Measurements from ENCODE around the gene SMDT1.

The SMDT1 gene

DNA sequence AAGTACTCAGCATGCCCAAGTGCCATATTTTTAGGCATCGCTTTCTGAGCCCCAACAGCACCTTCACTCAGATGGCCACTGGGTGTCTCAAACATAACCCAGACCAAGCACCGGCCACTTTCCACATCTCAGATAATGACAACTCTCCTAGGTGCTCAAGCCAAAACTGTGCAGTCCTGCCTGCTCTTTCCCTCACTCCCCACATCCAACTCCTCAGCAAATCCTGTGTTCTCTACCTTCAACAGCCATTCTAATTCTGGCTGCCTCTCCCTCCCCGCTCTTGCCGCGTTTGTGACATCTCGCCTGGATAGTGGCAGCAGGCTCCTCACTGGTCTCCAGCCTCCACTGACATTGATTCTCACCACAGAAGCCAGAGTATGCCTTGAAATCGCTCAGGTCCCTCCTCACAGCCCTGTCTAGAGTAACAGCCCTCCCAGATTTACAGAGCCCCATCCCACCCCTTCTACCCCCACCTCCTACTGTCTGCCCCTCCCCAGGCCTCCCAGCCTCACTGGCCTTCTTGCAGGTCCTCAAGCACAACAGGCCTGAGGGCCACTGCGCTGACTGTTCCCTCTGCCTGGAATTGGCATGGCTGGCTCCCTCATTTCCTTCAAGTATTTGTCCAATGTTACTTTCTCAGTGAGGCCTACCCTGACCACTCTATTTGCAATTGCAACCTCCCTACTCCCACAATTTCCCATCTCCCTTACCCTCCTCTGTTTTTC is 6.7 kb upstream of the SMDT1 start:
- peak overlapping the region; percentile 65 to 79 (median 69) for H3K4me3 Mint-ChIP-seq
- TF ChIP-seq, protein P1, sequence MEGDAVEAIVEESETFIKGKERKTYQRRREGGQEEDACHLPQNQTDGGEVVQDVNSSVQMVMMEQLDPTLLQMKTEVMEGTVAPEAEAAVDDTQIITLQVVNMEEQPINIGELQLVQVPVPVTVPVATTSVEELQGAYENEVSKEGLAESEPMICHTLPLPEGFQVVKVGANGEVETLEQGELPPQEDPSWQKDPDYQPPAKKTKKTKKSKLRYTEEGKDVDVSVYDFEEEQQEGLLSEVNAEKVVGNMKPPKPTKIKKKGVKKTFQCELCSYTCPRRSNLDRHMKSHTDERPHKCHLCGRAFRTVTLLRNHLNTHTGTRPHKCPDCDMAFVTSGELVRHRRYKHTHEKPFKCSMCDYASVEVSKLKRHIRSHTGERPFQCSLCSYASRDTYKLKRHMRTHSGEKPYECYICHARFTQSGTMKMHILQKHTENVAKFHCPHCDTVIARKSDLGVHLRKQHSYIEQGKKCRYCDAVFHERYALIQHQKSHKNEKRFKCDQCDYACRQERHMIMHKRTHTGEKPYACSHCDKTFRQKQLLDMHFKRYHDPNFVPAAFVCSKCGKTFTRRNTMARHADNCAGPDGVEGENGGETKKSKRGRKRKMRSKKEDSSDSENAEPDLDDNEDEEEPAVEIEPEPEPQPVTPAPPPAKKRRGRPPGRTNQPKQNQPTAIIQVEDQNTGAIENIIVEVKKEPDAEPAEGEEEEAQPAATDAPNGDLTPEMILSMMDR (IDR thresholded peaks at IDR 0.05; ENCODE audit: unreplicated experiment in 3 of 3), result no peak
- no peaks in the 10 kb centered on the region for H3K27me3 Mint-ChIP-seq (ENCODE audit: low read depth)
- H3K27ac Mint-ChIP-seq, result peak overlapping the region; percentile 49 to 92 (median 63)
- H3K36me3 Mint-ChIP-seq (ENCODE audit: low read depth), result no peaks in the 10 kb centered on the region
- no peaks in the 10 kb centered on the region for H3K9me3 Mint-ChIP-seq
- peaks cover 39% of the 10 kb centered on the region for H3K4me1 Mint-ChIP-seq

GRCh38 chr22:42073621-42074041 is 5.9 kb upstream of the SMDT1 start:
- Mint-ChIP-seq H3K27me3 (ENCODE audit: low read depth) (no peaks in the 10 kb centered on the region), H3K36me3 (ENCODE audit: low read depth) (no peaks in the 10 kb centered on the region), H3K4me3 (peak overlapping the region in 1 of 3 experiments; percentile 69), H3K4me1 (peaks cover 44% of the 10 kb centered on the region), H3K27ac (peak overlapping the region; percentile 49 to 92 (median 63)), H3K9me3 (no peaks in the 10 kb centered on the region)
- TF ChIP-seq, protein P1 (IDR thresholded peaks at IDR 0.05; ENCODE audit: unreplicated experiment in 3 of 3), result no peak

DNA sequence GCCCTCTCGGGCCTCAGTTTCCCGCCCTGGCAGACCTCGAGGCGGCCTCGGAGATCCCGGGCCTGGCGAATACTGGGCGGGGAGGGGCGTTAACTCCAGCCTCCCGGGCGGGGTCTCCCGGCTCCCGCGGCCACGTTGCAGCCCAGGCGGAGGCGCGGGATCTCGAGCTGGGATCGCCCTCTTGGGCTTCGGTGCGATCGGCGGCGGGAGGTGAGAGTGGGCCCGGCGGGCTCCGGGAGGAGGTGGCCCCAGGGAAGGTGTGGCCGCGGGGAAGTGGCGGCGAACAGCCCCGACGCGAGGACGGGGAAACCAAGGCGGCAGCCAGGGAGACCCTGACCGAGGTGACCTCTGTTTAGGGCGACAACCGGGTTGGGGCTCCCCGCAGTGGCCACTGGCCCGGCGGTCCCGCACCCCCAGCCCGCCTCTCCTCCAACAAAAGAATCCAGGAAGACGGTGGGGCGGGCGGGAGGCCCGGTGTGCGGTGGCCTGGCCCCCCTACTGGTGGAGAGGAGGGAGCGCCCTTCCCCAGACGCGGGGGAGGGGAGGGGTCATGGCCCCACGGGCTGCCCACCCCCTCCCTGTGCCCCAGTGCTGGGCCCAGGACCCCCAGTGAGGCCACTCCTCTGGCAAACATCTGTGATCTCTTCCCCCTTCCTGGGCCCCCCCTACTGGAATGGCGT is 5.2 kb upstream of the SMDT1 start, which contains the start of gene PHETA2:
Gene PHETA2, plus strand, starts transcription at position 117 of the 680 bp plus-strand sequence. CDS start 3,046 bp downstream, outside the sequence.
- no peaks in the 10 kb centered on the region for H3K27me3 Mint-ChIP-seq (ENCODE audit: low read depth)

GRCh38 chr22:42074846-42075676 is 4.4 kb upstream of the SMDT1 start:
- Mint-ChIP-seq H3K27ac (peak overlapping the region; percentile 63 to 84 (median 76)), H3K4me1 (peaks cover 56% of the 10 kb centered on the region), H3K36me3 (ENCODE audit: low read depth) (no peaks in the 10 kb centered on the region), H3K27me3 (ENCODE audit: low read depth) (no peaks in the 10 kb centered on the region), H3K4me3 (peak overlapping the region in 2 of 3 experiments; percentile 43 to 58), H3K9me3 (no peaks in the 10 kb centered on the region)
- TF ChIP-seq, protein P1 (IDR thresholded peaks at IDR 0.05; ENCODE audit: unreplicated experiment in 3 of 3), result no peak

More for the DNA sequence above, 5.2 kb upstream of the SMDT1 start, which contains the start of gene PHETA2:
- H3K4me1 Mint-ChIP-seq, result peaks cover 51% of the 10 kb centered on the region
- peak within 1 kb of the TSS; percentile 63 to 92 (median 76) for H3K27ac Mint-ChIP-seq
- H3K36me3 Mint-ChIP-seq (ENCODE audit: low read depth), result no peaks in the 10 kb centered on the region
- peak within 1 kb of the TSS; percentile 59 to 69 (median 65) for H3K4me3 Mint-ChIP-seq
- no peaks in the 10 kb centered on the region for H3K9me3 Mint-ChIP-seq
- TF ChIP-seq, protein P1 (IDR thresholded peaks at IDR 0.05; ENCODE audit: unreplicated experiment in 3 of 3), result no peak

DNA sequence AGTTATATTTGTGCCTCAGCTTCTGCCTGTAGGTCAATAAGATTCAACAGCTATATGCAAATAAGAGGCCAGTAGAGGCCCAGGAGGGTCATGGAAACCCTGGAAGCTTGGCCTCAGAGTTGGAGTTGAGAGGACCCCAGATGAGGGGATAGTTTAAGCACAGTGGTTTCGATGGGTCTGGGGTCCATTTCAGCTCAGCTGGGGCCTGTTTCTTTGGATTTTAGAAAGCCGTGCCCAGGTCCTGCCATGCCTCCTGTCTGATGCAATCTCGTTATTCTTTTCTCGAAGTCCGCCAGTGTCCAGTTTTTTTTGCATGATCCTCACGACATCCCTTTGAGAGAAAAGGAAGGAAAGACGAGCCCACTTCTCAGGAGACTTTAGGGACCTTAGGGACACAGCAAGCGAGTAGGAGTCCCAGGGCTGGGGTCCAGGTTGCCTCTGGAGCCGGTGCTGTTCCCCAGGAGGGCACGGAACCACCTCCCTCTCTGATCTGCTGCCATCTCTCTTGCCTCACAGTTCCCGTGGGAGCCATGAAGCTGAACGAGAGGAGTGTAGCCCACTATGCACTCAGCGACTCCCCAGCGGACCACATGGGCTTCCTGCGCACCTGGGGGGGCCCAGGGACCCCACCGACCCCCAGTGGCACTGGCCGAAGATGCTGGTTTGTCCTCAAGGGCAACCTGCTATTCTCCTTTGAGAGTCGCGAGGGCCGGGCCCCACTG is 2.6 kb upstream of the SMDT1 start:
- peak overlapping the region in 1 of 3 experiments; percentile 19 for H3K4me3 Mint-ChIP-seq
- peaks cover 3% of the 10 kb centered on the region for H3K36me3 Mint-ChIP-seq (ENCODE audit: low read depth)
- H3K4me1 Mint-ChIP-seq, result peaks cover 51% of the 10 kb centered on the region
- no peaks in the 10 kb centered on the region for H3K27me3 Mint-ChIP-seq (ENCODE audit: low read depth)
- no peaks in the 10 kb centered on the region for H3K9me3 Mint-ChIP-seq
- TF ChIP-seq, protein P1 (IDR thresholded peaks at IDR 0.05; ENCODE audit: unreplicated experiment in 3 of 3), result no peak
- peak overlapping the region in 2 of 3 experiments; percentile 19 to 83 for H3K27ac Mint-ChIP-seq
